Type B pancreatic cell (in vitro differentiated cells): ENCODE measurements around the gene GFRA3. TPM values are rescaled to one million over a fixed set of nuclear protein-coding genes. Genes with fewer than 3 reads are reported as not detected.

Experiments used
- DNase-seq: peaks from one replicate; pipeline ENCODE4 v3.0.0; 2021; ENCODE audit warnings: mixed read lengths; ENCODE audit not compliant: unreplicated experiment; ENCODE audit errors: extremely low spot score
- H3K27ac Mint-ChIP-seq: 2 replicates; pipeline ENCODE4 v1.8.0; 2021; ENCODE audit warnings: mild to moderate bottlenecking, mixed read lengths
- H3K27me3 Mint-ChIP-seq: 2 replicates; pipeline ENCODE4 v1.8.0; 2021; ENCODE audit warnings: mixed read lengths
- H3K36me3 Mint-ChIP-seq: 2 replicates; pipeline ENCODE4 v1.8.0; 2021; ENCODE audit warnings: mixed read lengths
- H3K4me1 Mint-ChIP-seq: one replicate; pipeline ENCODE4 v1.8.0; 2021; ENCODE audit warnings: mixed read lengths; ENCODE audit not compliant: unreplicated experiment
- H3K4me3 Mint-ChIP-seq: 2 replicates; pipeline ENCODE4 v1.8.0; 2021; ENCODE audit warnings: mild to moderate bottlenecking, mixed read lengths
- H3K9me3 Mint-ChIP-seq: 2 replicates; pipeline ENCODE4 v1.8.0; 2021; ENCODE audit warnings: mixed read lengths
- total RNA-seq: library from RNA; stranded (reverse); gene quantifications from 2 replicates; pipeline ENCODE4 v1.2.1, GENCODE V29; 2021; ENCODE audit warnings: low replicate concordance
- TF ChIP-seq, protein P1 (sequence below): fragments of 200-600 bp; sonication (generic); conservative IDR thresholded peaks from 2 replicates; pipeline ENCODE4 v1.5.0; 2021; ENCODE audit warnings: antibody characterized with exemption, mild to moderate bottlenecking

The GFRA3 gene
- total RNA-seq, 1 donor from 2014 or later = 1.8 TPM

DNA sequence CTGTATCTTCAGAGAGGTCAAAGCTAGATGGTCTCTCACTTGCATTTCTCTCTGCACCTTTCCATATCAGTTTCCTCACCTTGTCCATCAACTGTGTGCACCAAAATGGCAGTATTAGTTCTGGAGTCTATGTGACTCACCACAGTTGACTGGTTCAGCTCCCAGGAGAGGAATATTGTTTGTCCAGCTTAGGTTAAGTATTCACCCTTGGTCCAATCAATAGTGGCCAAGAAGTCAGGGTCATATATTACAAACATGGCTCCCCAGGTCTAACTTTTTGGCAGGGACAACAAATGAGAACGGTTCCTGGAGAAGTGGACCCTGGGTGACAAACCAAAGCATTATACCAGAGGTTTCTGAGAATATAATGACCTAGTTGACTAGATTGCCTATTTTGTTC is 36.4 kb downstream of the GFRA3 start:
- Mint-ChIP-seq H3K4me3 (no peak overlapping the region), H3K9me3 (no peaks in the 10 kb centered on the region), H3K4me1 (peaks cover 10% of the 10 kb centered on the region), H3K36me3 (no peaks in the 10 kb centered on the region), H3K27ac (no peak overlapping the region), H3K27me3 (peaks cover 38% of the 10 kb centered on the region)
- no peak for DNase-seq
- TF ChIP-seq, protein P1, sequence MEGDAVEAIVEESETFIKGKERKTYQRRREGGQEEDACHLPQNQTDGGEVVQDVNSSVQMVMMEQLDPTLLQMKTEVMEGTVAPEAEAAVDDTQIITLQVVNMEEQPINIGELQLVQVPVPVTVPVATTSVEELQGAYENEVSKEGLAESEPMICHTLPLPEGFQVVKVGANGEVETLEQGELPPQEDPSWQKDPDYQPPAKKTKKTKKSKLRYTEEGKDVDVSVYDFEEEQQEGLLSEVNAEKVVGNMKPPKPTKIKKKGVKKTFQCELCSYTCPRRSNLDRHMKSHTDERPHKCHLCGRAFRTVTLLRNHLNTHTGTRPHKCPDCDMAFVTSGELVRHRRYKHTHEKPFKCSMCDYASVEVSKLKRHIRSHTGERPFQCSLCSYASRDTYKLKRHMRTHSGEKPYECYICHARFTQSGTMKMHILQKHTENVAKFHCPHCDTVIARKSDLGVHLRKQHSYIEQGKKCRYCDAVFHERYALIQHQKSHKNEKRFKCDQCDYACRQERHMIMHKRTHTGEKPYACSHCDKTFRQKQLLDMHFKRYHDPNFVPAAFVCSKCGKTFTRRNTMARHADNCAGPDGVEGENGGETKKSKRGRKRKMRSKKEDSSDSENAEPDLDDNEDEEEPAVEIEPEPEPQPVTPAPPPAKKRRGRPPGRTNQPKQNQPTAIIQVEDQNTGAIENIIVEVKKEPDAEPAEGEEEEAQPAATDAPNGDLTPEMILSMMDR = no peak

DNA sequence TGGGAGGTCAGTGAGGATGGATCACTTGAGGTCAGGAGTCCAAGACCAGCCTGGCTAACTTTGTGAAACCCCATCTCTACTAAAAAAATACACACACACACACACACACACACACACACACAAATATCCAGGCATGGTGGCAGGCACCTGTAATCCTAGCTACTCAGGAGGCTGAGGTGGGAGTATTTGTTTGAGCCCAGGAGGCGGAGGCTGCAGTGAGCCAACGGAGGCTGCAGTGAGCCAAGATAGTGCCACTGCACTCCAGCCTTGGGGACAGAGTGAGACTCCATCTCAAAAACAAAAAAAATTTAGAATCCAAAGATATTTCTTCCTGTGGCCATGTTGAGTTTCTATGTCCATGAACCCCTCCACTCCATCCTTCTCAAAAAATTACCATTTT is 39.8 kb downstream of the GFRA3 start:
- Mint-ChIP-seq H3K9me3 (no peaks in the 10 kb centered on the region), H3K4me1 (peaks cover 6% of the 10 kb centered on the region), H3K36me3 (no peaks in the 10 kb centered on the region), H3K27me3 (peaks cover 12% of the 10 kb centered on the region), H3K4me3 (no peak overlapping the region), H3K27ac (no peak overlapping the region)
- TF ChIP-seq, protein P1 = no peak
- DNase-seq = no peak

GRCh38 chr5:138233280-138233679 is 41.1 kb downstream of the GFRA3 start:
- DNase-seq = no peak
- Mint-ChIP-seq H3K9me3 (no peaks in the 10 kb centered on the region), H3K36me3 (no peaks in the 10 kb centered on the region), H3K27ac (no peak overlapping the region), H3K4me3 (no peak overlapping the region), H3K27me3 (peaks cover 3% of the 10 kb centered on the region), H3K4me1 (peaks cover 6% of the 10 kb centered on the region)
- TF ChIP-seq, protein P1 = no peak

- Mint-ChIP-seq H3K9me3 (no peaks in the 10 kb centered on the region), H3K4me1 (peaks cover 6% of the 10 kb centered on the region), H3K27me3 (peaks cover 3% of the 10 kb centered on the region), H3K4me3 (no peak overlapping the region), H3K27ac (no peak overlapping the region), H3K36me3 (no peaks in the 10 kb centered on the region)
- no peak for DNase-seq
- TF ChIP-seq, protein P1 = no peak
These were observed 43.3 kb downstream of the GFRA3 start for GRCh38 chr5:138230981-138231589.

DNA sequence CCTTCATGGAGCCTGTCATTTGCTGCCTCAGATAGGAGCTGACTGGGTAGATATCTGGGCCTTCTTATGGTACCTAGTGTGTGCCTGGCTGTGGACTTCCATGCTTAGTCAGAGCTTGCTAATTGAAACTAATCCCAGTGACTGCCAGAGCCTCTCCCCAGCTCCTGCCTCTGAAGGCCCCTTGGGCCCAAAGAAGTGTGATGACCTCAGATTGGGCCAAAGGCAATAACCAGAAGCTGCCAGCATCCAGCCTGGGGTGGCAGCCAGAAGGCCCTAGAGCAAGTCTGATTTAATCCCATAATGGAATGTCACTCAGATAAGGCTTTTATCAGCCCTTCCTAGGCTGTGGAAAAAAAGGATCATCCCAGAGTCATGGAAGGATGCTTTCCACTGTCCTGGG is 44.2 kb downstream of the GFRA3 start:
- no peak for DNase-seq
- TF ChIP-seq, protein P1 = no peak
- no peaks in the 10 kb centered on the region for H3K9me3 Mint-ChIP-seq
- peaks cover 6% of the 10 kb centered on the region for H3K4me1 Mint-ChIP-seq
- H3K27ac Mint-ChIP-seq = no peak overlapping the region
- H3K36me3 Mint-ChIP-seq = no peaks in the 10 kb centered on the region
- H3K27me3 Mint-ChIP-seq = peaks cover 3% of the 10 kb centered on the region
- H3K4me3 Mint-ChIP-seq = no peak overlapping the region

GRCh38 chr5:138229387-138229786 is 45.0 kb downstream of the GFRA3 start:
- Mint-ChIP-seq H3K36me3 (no peaks in the 10 kb centered on the region), H3K4me1 (peaks cover 6% of the 10 kb centered on the region), H3K4me3 (no peak overlapping the region), H3K27me3 (no peaks in the 10 kb centered on the region), H3K9me3 (no peaks in the 10 kb centered on the region), H3K27ac (no peak overlapping the region)
- TF ChIP-seq, protein P1 = no peak
- no peak for DNase-seq
